HCT116 (cell line): Measurements from ENCODE around the gene YBX2. TPM values are rescaled to one million over a fixed set of nuclear protein-coding genes. Genes with fewer than 3 reads are reported as not detected.

Experiments used
- ATAC-seq: fragments of 200-7000 bp; cut with Tn5 transposase; 2 replicates; pipeline ENCODE4 v1.9.1; 2020; ENCODE audit warnings: mild to moderate bottlenecking, moderate library complexity
- BruUV-seq: library from RNA; stranded (reverse); fragments of 400-500 nt; replicated peaks from 2 replicates; lab custom pipeline; 2021; lab: Mats Ljungman, UMichigan
- CTCF ChIA-PET: fragments of 300-600 bp; sonication (Branson Sonifier 250); formaldehyde crosslinking; loops from one replicate; lab custom pipeline; 2021; ENCODE audit warnings: antibody characterized with exemption; lab: Charles Lee
- POLR2A ChIA-PET: fragments of 300-600, 350-600 bp; sonication (Branson Sonifier 250); formaldehyde crosslinking; loops from one replicate; lab custom pipeline; 2021; ENCODE audit warnings: antibody characterized with exemption; lab: Charles Lee
- RAD21 ChIA-PET, 2 experiments: fragments of 300-600 bp; sonication (Branson Sonifier 250); formaldehyde crosslinking; loops; one replicate each; lab custom pipeline; 2023; ENCODE audit warnings: low total read pairs in 2 of 2; ENCODE audit not compliant: uncharacterized antibody in 2 of 2, unreplicated experiment in 2 of 2, low non-redundant PET in 1 of 2; lab: Charles Lee
- DNase-seq: peaks from one replicate; pipeline ENCODE4 v3.0.0-alpha.2; 2010; ENCODE audit warnings: low read depth, low spot score
- H2AFZ ChIP-seq: fragments of 200-600 bp; shearing (Covaris generic), sonication (generic); 2 replicates; pipeline ENCODE4 v1.6.1; 2017; ENCODE audit warnings: low read depth, mixed run types, mixed read lengths, antibody characterized with exemption, low read length; ENCODE audit not compliant: poor library complexity, severe bottlenecking
- H3K27ac ChIP-seq: 2 replicates; pipeline ENCODE4 v1.5.1; 2012; ENCODE audit warnings: low read depth, low read length
- H3K27me3 ChIP-seq: fragments of 200-600 bp; sonication (generic); 2 replicates; pipeline ENCODE4 v1.6.1; 2016; ENCODE audit warnings: mixed run types, low read length, mixed read lengths; ENCODE audit not compliant: insufficient read depth
- H3K36me3 ChIP-seq, 2 experiments: fragments of 200-500 bp in 1 of 2; fragments of 200-600 bp in 1 of 2; sonication (Bioruptor generic) in 1 of 2; sonication (generic) in 1 of 2; 2 replicates each; pipeline versions ENCODE4 v1.5.1 to v1.6.1; 2014 to 2016; ENCODE audit warnings: low read length in 2 of 2, inconsistent platforms in 1 of 2, mixed read lengths in 1 of 2, mixed run types in 1 of 2; ENCODE audit not compliant: insufficient read depth in 2 of 2, control insufficient read depth in 1 of 2
- H3K4me1 ChIP-seq, 2 experiments: fragments of 200-600 bp in 1 of 2; sonication (generic) in 1 of 2; 2 replicates each; pipeline versions ENCODE4 v1.5.1 to v1.6.1; 2012 to 2017; ENCODE audit warnings: low read length in 2 of 2, inconsistent platforms in 1 of 2, mild to moderate bottlenecking in 1 of 2, mixed read lengths in 1 of 2, mixed run types in 1 of 2, moderate library complexity in 1 of 2; ENCODE audit not compliant: insufficient read depth in 2 of 2, control insufficient read depth in 1 of 2
- H3K4me2 ChIP-seq: fragments of 200-600 bp; sonication (generic); 2 replicates; pipeline ENCODE4 v1.6.1; 2017; ENCODE audit warnings: mixed run types, low read length, mixed read lengths
- H3K4me3 ChIP-seq, 2 experiments: fragments of 200-600 bp in 1 of 2; sonication (generic) in 1 of 2; replicated peaks in 1 of 2; 2 replicates each; pipeline ENCODE4 v1.5.1; 2011 to 2016; ENCODE audit warnings: low read length in 2 of 2, control low read depth in 1 of 2, low read depth in 1 of 2, mild to moderate bottlenecking in 1 of 2, mixed read lengths in 1 of 2, mixed run types in 1 of 2
- H3K79me2 ChIP-seq: fragments of 200-600 bp; sonication (generic); 2 replicates; pipeline ENCODE4 v1.6.1; 2017; ENCODE audit warnings: mild to moderate bottlenecking, mixed run types, low read length, moderate library complexity, mixed read lengths; ENCODE audit not compliant: insufficient read depth
- H3K9ac ChIP-seq: fragments of 200-600 bp; sonication (generic); 2 replicates; pipeline ENCODE4 v1.6.1; 2016; ENCODE audit warnings: low read length, mixed read lengths
- H3K9me2 ChIP-seq: fragments of 200-600 bp; sonication (generic), shearing (Covaris generic); 2 replicates; pipeline ENCODE4 v1.6.1; 2017; ENCODE audit warnings: mixed run types, mild to moderate bottlenecking, moderate library complexity; ENCODE audit not compliant: insufficient read depth
- H3K9me3 ChIP-seq, 2 experiments: fragments of 200-500 bp in 1 of 2; fragments of 200-600 bp in 1 of 2; sonication (Bioruptor generic) in 1 of 2; sonication (generic) in 1 of 2; 2 replicates each; pipeline ENCODE4 v1.6.1; 2014 to 2017; ENCODE audit warnings: low read length in 2 of 2, mixed read lengths in 2 of 2, inconsistent platforms in 1 of 2, low read depth in 1 of 2, mild to moderate bottlenecking in 1 of 2, mixed run types in 1 of 2, moderate library complexity in 1 of 2; ENCODE audit not compliant: control insufficient read depth in 1 of 2, insufficient read depth in 1 of 2
- H4K20me1 ChIP-seq: fragments of 200-600 bp; sonication (generic), shearing (Covaris generic); 2 replicates; pipeline ENCODE4 v1.6.1; 2017; ENCODE audit warnings: mixed run types, mild to moderate bottlenecking, moderate library complexity; ENCODE audit not compliant: insufficient read depth
- CEBPB ChIP-seq: IDR thresholded peaks from 2 replicates; pipeline ENCODE4 v1.6.1; 2012; ENCODE audit warnings: low read depth
- MAX ChIP-seq: IDR thresholded peaks from 2 replicates; pipeline ENCODE4 v1.6.1; 2012
- POLR2A ChIP-seq: IDR thresholded peaks from 2 replicates; pipeline ENCODE4 v1.7.0; 2011; ENCODE audit warnings: borderline replicate concordance; ENCODE audit not compliant: insufficient read depth, insufficient read length; ENCODE audit errors: extremely low read depth
- POLR2AphosphoS5 ChIP-seq: IDR thresholded peaks from 2 replicates; pipeline ENCODE4 v1.6.1; 2011; ENCODE audit warnings: mild to moderate bottlenecking, low read depth, low read length, moderate library complexity
- SIN3A ChIP-seq: IDR thresholded peaks from 2 replicates; pipeline ENCODE4 v1.6.1; 2012; ENCODE audit warnings: low read depth
- SP1 ChIP-seq: IDR thresholded peaks from 2 replicates; pipeline ENCODE4 v1.6.1; 2012; ENCODE audit warnings: low read depth
- ZFX ChIP-seq: fragments of 450-650 bp; IDR thresholded peaks from 2 replicates; pipeline ENCODE4 v1.6.1; 2017
- intact Hi-C: fragments of 100-400 bp; cut with micrococcal nuclease; formaldehyde crosslinking; loops from 2 replicates; pipeline ENCODE4 v1.10.0; 2022
- total RNA-seq: library from RNA; stranded (reverse); gene quantifications from one replicate; pipeline ENCODE4 v1.2.1, GENCODE V29; 2021; ENCODE audit not compliant: unreplicated experiment
- TF ChIP-seq, protein P1 (sequence below): IDR thresholded peaks from 2 replicates; pipeline ENCODE4 v1.6.1; 2012

The YBX2 gene
- total RNA-seq, 1 experiment from 2014 or later = 2.3 TPM

DNA sequence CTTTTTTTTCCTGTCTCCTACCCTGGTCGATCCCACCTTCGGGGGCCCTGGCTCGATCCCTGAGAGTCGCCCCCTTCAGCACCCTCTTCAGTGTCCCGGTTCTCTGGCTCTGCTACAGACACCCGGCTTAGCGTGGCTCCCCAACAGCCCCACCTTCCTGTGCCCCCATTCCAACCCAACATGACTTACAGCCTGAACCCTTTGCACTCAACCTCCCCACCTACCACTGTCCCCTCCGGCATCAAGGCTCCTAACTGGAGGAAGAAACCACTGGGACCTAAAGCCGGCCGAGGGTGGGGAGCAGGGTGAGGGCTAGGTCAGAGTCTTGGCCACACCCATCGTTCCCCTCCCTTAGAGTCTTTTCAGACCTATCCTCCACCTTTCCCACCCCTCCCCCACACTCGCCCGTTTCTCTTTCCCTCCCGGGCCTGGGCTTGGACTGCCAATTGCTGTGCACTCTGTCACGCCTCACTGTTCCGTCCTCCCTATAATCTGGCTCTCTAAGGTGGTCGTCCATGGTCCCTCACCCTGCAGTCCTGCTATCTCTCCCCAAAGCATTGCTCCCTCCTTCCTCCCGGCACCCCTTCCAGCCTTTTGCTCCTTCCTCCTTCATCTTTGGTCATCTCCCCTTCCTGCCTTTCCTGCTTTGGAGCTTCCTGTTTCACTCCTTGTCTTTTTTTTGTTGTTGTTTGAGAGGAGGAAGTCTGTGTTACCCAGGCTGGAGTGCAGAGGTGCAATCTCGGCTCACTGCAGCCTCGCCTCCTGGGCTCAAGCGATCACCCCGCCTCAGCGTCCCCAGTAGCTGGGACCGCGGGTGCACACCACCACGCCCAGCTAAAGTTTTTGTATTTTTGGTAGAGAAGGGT is 31.3 kb downstream of the YBX2 start:
- Histone ChIP-seq H3K36me3 (peaks cover 9 to 21% of the 10 kb centered on the region in 2 experiments), H3K79me2 (peaks cover 41% of the 10 kb centered on the region), H2AFZ (no peak overlapping the region), H3K4me3 (peak overlapping the region; percentile 98 to 99), H4K20me1 (peaks cover 5% of the 10 kb centered on the region; the same call in 1 of the 2 replicates), H3K9me2 (no peaks in the 10 kb centered on the region), H3K4me1 (peaks cover 42 to 72% of the 10 kb centered on the region in 2 experiments), H3K27ac (peak overlapping the region; percentile 94), H3K9ac (peak overlapping the region; percentile 99), H3K27me3 (no peaks in the 10 kb centered on the region), H3K4me2 (peak overlapping the region; percentile 90), H3K9me3 (no peaks in the 10 kb centered on the region)
- peak; percentile 56 for ATAC-seq
- ChIA-PET RAD21 (interaction anchor here in 1 of 2 experiments (0.9 kb wide), 1 partner anchor 34 kb away, joined by 3 read pairs; no protein-coding TSS in a partner anchor), POLR2A (interaction anchor here (0.7 to 1.6 kb wide), 4 partner anchors 9 to 227 kb away, joined by 3 to 6 read pairs (median 3); partner anchors contain the start of gene SLC2A4), CTCF (interaction anchor here (1.6 to 1.8 kb wide), 2 partner anchors 33 to 42 kb away, joined by 3 to 6 read pairs; no protein-coding TSS in a partner anchor)
- TF ChIP-seq CEBPB (no peak), MAX (peak; percentile 47; the same call in 1 of the 2 replicates), SIN3A (peak; percentile 25; the same call in 1 of the 2 replicates), POLR2A (peak; percentile 35), POLR2AphosphoS5 (peak; percentile 77), SP1 (peak; percentile 76), ZFX (no peak)
- TF ChIP-seq, protein P1, sequence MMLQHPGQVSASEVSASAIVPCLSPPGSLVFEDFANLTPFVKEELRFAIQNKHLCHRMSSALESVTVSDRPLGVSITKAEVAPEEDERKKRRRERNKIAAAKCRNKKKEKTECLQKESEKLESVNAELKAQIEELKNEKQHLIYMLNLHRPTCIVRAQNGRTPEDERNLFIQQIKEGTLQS = no peak
- intact Hi-C loops = loop anchor here (1.0 to 10.0 kb wide), 4 partner anchors 11 to 172 kb away; partner anchors contain the start of genes ELP5, FGF11, SLC2A4 and TMEM102
- BruUV-seq = TSS peak; percentile 70
- DNase-seq = peak; percentile 79
